Uterus (tissue), 2 donors: ENCODE measurements around the gene GRAP.

Experiments
- CTCF ChIP-seq, 4 experiments: fragments of 200-600 bp in 2 of 4; fragments of 450-650 bp in 2 of 4; sonication (generic) in 2 of 4; IDR thresholded peaks; one replicate each; pipeline ENCODE4 v1.5.1; 2016 to 2019; ENCODE audit warnings: antibody characterized with exemption in 4 of 4, mild to moderate bottlenecking in 2 of 4, moderate library complexity in 1 of 4
- POLR2A ChIP-seq, 2 donors: fragments of 450-650 bp; IDR thresholded peaks; one replicate each; pipeline ENCODE4 v1.6.1; 2016; ENCODE audit warnings: antibody characterized with exemption in 2 of 2, mild to moderate bottlenecking in 1 of 2, moderate library complexity in 1 of 2

DNA sequence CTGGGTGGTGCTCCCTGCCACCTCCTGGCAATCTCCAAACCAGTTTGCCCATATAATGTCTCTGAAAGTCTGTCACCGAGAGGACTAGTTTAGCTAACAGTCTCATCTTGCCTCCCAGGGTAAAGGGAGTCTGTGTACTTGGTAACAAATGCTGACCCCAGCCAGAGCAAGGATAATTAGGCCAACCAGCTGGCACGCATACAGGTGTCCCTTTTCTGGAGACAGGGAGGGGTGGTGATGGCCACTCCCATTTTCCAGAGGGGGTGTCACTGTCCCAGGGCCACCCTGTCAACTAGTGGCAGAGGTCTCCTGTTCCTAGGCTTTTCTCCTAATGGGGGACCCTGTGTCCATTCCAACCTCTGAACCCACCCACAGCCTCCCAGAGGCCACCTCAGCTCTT, 50.3 kb downstream of the GRAP start:
- TF ChIP-seq POLR2A (IDR thresholded peaks at IDR 0.05) (no peak), CTCF (IDR thresholded peaks at IDR 0.05) (no peak)
